Loucy (cell line): ENCODE data around the gene BCORL1.

ENCODE experiments used
- H2AFZ ChIP-seq: fragments of 200-600 bp; sonication (generic); 2 replicates; pipeline ENCODE4 v1.6.0; 2016; ENCODE audit warnings: antibody characterized with exemption, mild to moderate bottlenecking, low read length, moderate library complexity
- H3F3A ChIP-seq: fragments of 200-600 bp; 2 replicates; pipeline ENCODE4 v1.6.0; 2016; ENCODE audit warnings: antibody characterized with exemption, low read depth, mild to moderate bottlenecking
- H3K27me3 ChIP-seq: fragments of 200-600 bp; sonication (generic); 2 replicates; pipeline ENCODE4 v1.6.1; 2014; ENCODE audit warnings: low read length, mild to moderate bottlenecking; ENCODE audit not compliant: insufficient read depth, poor library complexity, severe bottlenecking
- H3K36me3 ChIP-seq: fragments of 200-600 bp; sonication (generic); 2 replicates; pipeline ENCODE4 v1.6.1; 2016; ENCODE audit warnings: low read length; ENCODE audit not compliant: insufficient read depth
- H3K4me1 ChIP-seq: fragments of 200-600 bp; sonication (generic); 2 replicates; pipeline ENCODE4 v1.5.1; 2014; ENCODE audit warnings: low read length, mild to moderate bottlenecking; ENCODE audit not compliant: insufficient read depth, poor library complexity, severe bottlenecking
- H3K4me2 ChIP-seq: fragments of 200-600 bp; sonication (generic); 2 replicates; pipeline ENCODE4 v1.6.0; 2014; ENCODE audit warnings: antibody characterized with exemption, low read length, low read depth, mild to moderate bottlenecking; ENCODE audit not compliant: poor library complexity, severe bottlenecking
- H3K4me3 ChIP-seq: fragments of 200-600 bp; sonication (generic); 2 replicates; pipeline ENCODE4 v1.5.1; 2014; ENCODE audit warnings: low read length, mild to moderate bottlenecking, mixed read lengths; ENCODE audit not compliant: poor library complexity, severe bottlenecking
- H3K79me2 ChIP-seq: fragments of 200-600 bp; sonication (generic); 2 replicates; pipeline ENCODE4 v1.6.1; 2014; ENCODE audit warnings: low read length; ENCODE audit not compliant: insufficient read depth
- H3K9ac ChIP-seq: fragments of 200-600 bp; sonication (generic); 2 replicates; pipeline ENCODE4 v1.6.0; 2014; ENCODE audit warnings: mild to moderate bottlenecking, low read depth, low read length, moderate library complexity; ENCODE audit not compliant: poor library complexity, severe bottlenecking
- H3K9me2 ChIP-seq: fragments of 200-600 bp; sonication (generic); replicated peaks from 2 replicates; pipeline ENCODE4 v1.6.1; 2016; ENCODE audit warnings: low read depth, low read length, mixed read lengths
- H3K9me3 ChIP-seq: fragments of 200-600 bp; sonication (generic); 2 replicates; pipeline ENCODE4 v1.6.1; 2014; ENCODE audit warnings: mild to moderate bottlenecking, antibody characterized with exemption, low read length, low read depth; ENCODE audit not compliant: insufficient read depth
- H4K20me1 ChIP-seq: fragments of 200-600 bp; sonication (generic); 2 replicates; pipeline ENCODE4 v1.6.0; 2014; ENCODE audit warnings: antibody characterized with exemption, low read length, mild to moderate bottlenecking; ENCODE audit not compliant: insufficient read depth, poor library complexity, severe bottlenecking
- EZH2phosphoT487 ChIP-seq: fragments of 200-600 bp; IDR thresholded peaks from 2 replicates; pipeline ENCODE4 v1.6.1; 2018; ENCODE audit warnings: antibody characterized with exemption, mild to moderate bottlenecking, moderate library complexity, borderline replicate concordance
- TF ChIP-seq, protein P1 (sequence below): fragments of 200-600 bp; sonication (generic); conservative IDR thresholded peaks from 2 replicates; pipeline ENCODE4 v1.5.1; 2014; ENCODE audit warnings: mild to moderate bottlenecking, antibody characterized with exemption, low read length

Gene BCORL1

DNA sequence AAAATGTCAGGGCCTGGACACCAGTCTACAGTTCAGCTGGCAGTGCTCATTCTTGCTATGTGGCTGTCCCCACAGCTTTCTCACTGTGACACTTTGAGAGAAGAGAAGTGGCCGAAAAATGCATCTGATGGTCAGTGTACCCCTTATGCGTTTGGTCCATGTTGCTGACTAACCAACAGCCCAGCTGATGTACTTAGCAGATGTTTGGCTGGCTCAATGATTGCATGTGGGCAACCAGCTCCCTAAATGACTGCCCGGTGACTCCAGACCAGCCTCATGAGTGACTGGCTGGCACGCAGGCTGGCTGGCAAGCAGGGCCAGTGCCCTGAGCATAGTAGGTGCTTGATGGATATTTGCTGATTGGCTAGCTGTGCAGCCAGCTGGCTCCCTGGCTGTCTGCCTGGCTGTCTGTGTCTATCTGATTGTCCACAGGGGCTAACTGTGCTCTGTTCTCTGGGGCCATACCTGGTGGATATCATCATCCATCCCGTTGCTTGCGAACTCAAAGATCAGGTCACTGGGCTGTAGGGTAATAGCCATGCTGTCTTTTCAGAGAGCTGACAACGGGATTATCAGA lies 98.4 kb downstream of the BCORL1 start:
- Histone ChIP-seq H3K4me1 (peaks cover 37% of the 10 kb centered on the region), H3F3A (no peaks in the 10 kb centered on the region), H3K79me2 (peaks cover 52% of the 10 kb centered on the region), H3K4me3 (no peak overlapping the region), H3K27me3 (no peaks in the 10 kb centered on the region), H4K20me1 (peaks cover 2% of the 10 kb centered on the region), H3K4me2 (no peak overlapping the region), H3K36me3 (no peaks in the 10 kb centered on the region; the same call in 1 of the 2 replicates), H2AFZ (no peak overlapping the region), H3K9me3 (no peaks in the 10 kb centered on the region), H3K9me2 (no peaks in the 10 kb centered on the region), H3K9ac (no peak overlapping the region)
- TF ChIP-seq, protein P1, sequence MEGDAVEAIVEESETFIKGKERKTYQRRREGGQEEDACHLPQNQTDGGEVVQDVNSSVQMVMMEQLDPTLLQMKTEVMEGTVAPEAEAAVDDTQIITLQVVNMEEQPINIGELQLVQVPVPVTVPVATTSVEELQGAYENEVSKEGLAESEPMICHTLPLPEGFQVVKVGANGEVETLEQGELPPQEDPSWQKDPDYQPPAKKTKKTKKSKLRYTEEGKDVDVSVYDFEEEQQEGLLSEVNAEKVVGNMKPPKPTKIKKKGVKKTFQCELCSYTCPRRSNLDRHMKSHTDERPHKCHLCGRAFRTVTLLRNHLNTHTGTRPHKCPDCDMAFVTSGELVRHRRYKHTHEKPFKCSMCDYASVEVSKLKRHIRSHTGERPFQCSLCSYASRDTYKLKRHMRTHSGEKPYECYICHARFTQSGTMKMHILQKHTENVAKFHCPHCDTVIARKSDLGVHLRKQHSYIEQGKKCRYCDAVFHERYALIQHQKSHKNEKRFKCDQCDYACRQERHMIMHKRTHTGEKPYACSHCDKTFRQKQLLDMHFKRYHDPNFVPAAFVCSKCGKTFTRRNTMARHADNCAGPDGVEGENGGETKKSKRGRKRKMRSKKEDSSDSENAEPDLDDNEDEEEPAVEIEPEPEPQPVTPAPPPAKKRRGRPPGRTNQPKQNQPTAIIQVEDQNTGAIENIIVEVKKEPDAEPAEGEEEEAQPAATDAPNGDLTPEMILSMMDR = no peak
- no peak for TF ChIP-seq EZH2phosphoT487

GRCh38 chrX:130081421-130082045 lies 99.1 kb downstream of the BCORL1 start:
- Histone ChIP-seq H3K79me2 (peaks cover 59% of the 10 kb centered on the region), H3F3A (no peaks in the 10 kb centered on the region), H3K9me3 (no peaks in the 10 kb centered on the region), H3K4me3 (no peak overlapping the region), H3K4me2 (peak overlapping the region; percentile 34), H4K20me1 (peaks cover 2% of the 10 kb centered on the region), H3K9ac (no peak overlapping the region), H2AFZ (no peak overlapping the region), H3K36me3 (no peaks in the 10 kb centered on the region; the same call in 1 of the 2 replicates), H3K27me3 (no peaks in the 10 kb centered on the region), H3K4me1 (peaks cover 44% of the 10 kb centered on the region), H3K9me2 (no peaks in the 10 kb centered on the region)
- TF ChIP-seq, protein P1 = no peak
- no peak for TF ChIP-seq EZH2phosphoT487

- Histone ChIP-seq H3K36me3 (no peaks in the 10 kb centered on the region; the same call in 1 of the 2 replicates), H3K4me1 (peaks cover 50% of the 10 kb centered on the region), H3K4me2 (peak overlapping the region; percentile 34), H3K9me2 (no peaks in the 10 kb centered on the region), H3K9me3 (no peaks in the 10 kb centered on the region), H3K27me3 (no peaks in the 10 kb centered on the region), H3K9ac (no peak overlapping the region), H3F3A (no peaks in the 10 kb centered on the region), H2AFZ (no peak overlapping the region), H3K4me3 (no peak overlapping the region), H3K79me2 (peaks cover 61% of the 10 kb centered on the region), H4K20me1 (peaks cover 2% of the 10 kb centered on the region)
- no peak for TF ChIP-seq EZH2phosphoT487
- TF ChIP-seq, protein P1 = peak; percentile 28
Observed at GRCh38 chrX:130082244-130083106, 100.0 kb downstream of the BCORL1 start.
